ENCODE results near the gene CPNE4.

CPNE4 gene

GRCh38 chr3:131560795-131561194 is 474.0 kb downstream of the CPNE4 start:
- no peak for DNase-seq

GRCh38 chr3:131555456-131555855 is 479.4 kb downstream of the CPNE4 start:
- no peak for DNase-seq

- no peak for DNase-seq
Measured at GRCh38 chr3:131553495-131554247, 481.1 kb downstream of the CPNE4 start.

- no peak for DNase-seq
Measured at GRCh38 chr3:131551761-131552160, 483.1 kb downstream of the CPNE4 start.

GRCh38 chr3:131550562-131551465 is 484.0 kb downstream of the CPNE4 start:
- DNase-seq, result no peak

- DNase-seq, result no peak
Measured at GRCh38 chr3:131549340-131549739, 485.5 kb downstream of the CPNE4 start.

GRCh38 chr3:131547585-131547984 is 487.2 kb downstream of the CPNE4 start:
- no peak for DNase-seq

- no peak for DNase-seq
Measured at GRCh38 chr3:131546441-131546840, 488.4 kb downstream of the CPNE4 start.

- no peak for DNase-seq
Measured at GRCh38 chr3:131544557-131544956, 490.3 kb downstream of the CPNE4 start.

- no peak for DNase-seq
Measured at GRCh38 chr3:131543714-131544113, 491.1 kb downstream of the CPNE4 start.

GRCh38 chr3:131541288-131541687 is 493.5 kb downstream of the CPNE4 start:
- no peak for DNase-seq

GRCh38 chr3:131540821-131541220 is 494.0 kb downstream of the CPNE4 start:
- no peak for DNase-seq

- DNase-seq, result no peak
Measured at GRCh38 chr3:131540143-131540542, 494.7 kb downstream of the CPNE4 start.

- DNase-seq, result no peak
Measured at GRCh38 chr3:131538968-131539367, 495.8 kb downstream of the CPNE4 start.

- no peak for DNase-seq
Measured at GRCh38 chr3:131537531-131537930, 497.3 kb downstream of the CPNE4 start.

- no peak for DNase-seq
Measured at GRCh38 chr3:131535596-131535995, 499.2 kb downstream of the CPNE4 start.

GRCh38 chr3:131535131-131535530 is 499.7 kb downstream of the CPNE4 start:
- no peak for DNase-seq

- DNase-seq, result no peak
Measured at GRCh38 chr3:131532645-131533044, 502.2 kb downstream of the CPNE4 start.

- DNase-seq, result no peak
Measured at GRCh38 chr3:131530843-131531242, 504.0 kb downstream of the CPNE4 start.

GRCh38 chr3:131530388-131530787 is 504.4 kb downstream of the CPNE4 start:
- DNase-seq, result no peak

- DNase-seq, result no peak
Measured at GRCh38 chr3:131526801-131527347, 507.9 kb downstream of the CPNE4 start.

- no peak for DNase-seq
Measured at GRCh38 chr3:131518680-131519079, 516.1 kb downstream of the CPNE4 start.

- no peak for DNase-seq
Measured at GRCh38 chr3:131505421-131505820, 529.4 kb downstream of the CPNE4 start.

GRCh38 chr3:131503320-131503635 is 531.5 kb downstream of the CPNE4 start:
- no peak for DNase-seq

All from NK-92 treated with Interleukin-12 subunit alpha and Interleukin-12 subunit beta, amount 100 ng/mL, for 24 hours (cell line).